HEK293 (cell line): ENCODE measurements around the gene TSHZ2.

Source experiments
- CTCF ChIA-PET: fragments of 350-600 bp; formaldehyde crosslinking; extraction: SDS; loops from one replicate; lab custom pipeline; 2021; ENCODE audit warnings: antibody characterized with exemption; lab: Yijun Ruan, JAX
- POLR2A ChIA-PET: fragments of 300-600 bp; formaldehyde crosslinking; extraction: SDS; loops from one replicate; lab custom pipeline; 2020; ENCODE audit warnings: antibody characterized with exemption, inconsistent platforms; lab: Yijun Ruan, JAX
- H3K27ac ChIP-seq: fragments of 200-500 bp; sonication (Bioruptor generic); 2 replicates; pipeline ENCODE4 v1.5.1; 2014; ENCODE audit warnings: low read depth, low read length, control low read depth, inconsistent platforms; ENCODE audit errors: extremely low read depth
- H3K36me3 ChIP-seq, 2 experiments: fragments of 200-500 bp in 1 of 2; sonication (Bioruptor generic) in 1 of 2; 1 replicate in 1 of 2; 2 replicates in 1 of 2; pipeline ENCODE4 v1.5.1; 2014 to 2017; ENCODE audit warnings: inconsistent platforms in 2 of 2, low read length in 2 of 2; ENCODE audit not compliant: control insufficient read depth in 2 of 2, insufficient read depth in 1 of 2
- H3K4me1 ChIP-seq: fragments of 200-500 bp; sonication (Bioruptor generic); 2 replicates; pipeline ENCODE4 v1.5.1; 2014; ENCODE audit warnings: mild to moderate bottlenecking, low read length, inconsistent platforms; ENCODE audit not compliant: control insufficient read depth, insufficient read depth
- H3K4me3 ChIP-seq: 2 replicates; pipeline ENCODE4 v1.5.1; 2011; ENCODE audit warnings: low read depth, mild to moderate bottlenecking, control low read depth, low read length, moderate library complexity
- H3K9me3 ChIP-seq: fragments of 200-500 bp; sonication (Bioruptor generic); 2 replicates; pipeline ENCODE4 v1.5.1; 2014; ENCODE audit warnings: low read depth, low read length, inconsistent platforms; ENCODE audit not compliant: control insufficient read depth, insufficient read depth
- GFI1B ChIP-seq: fragments of 450-650 bp; formaldehyde crosslinking; IDR thresholded peaks from 2 replicates; pipeline ENCODE4 v1.5.1; 2016; ENCODE audit warnings: missing biosample characterization, missing genetic modification characterization
- MYNN ChIP-seq: fragments of 450-650 bp; formaldehyde crosslinking; IDR thresholded peaks from 2 replicates; pipeline ENCODE4 v1.5.1; 2016; ENCODE audit warnings: missing biosample characterization, missing genetic modification characterization, borderline replicate concordance
- OSR2 ChIP-seq: fragments of 450-650 bp; formaldehyde crosslinking; IDR thresholded peaks from 2 replicates; pipeline ENCODE4 v1.5.1; 2016; ENCODE audit warnings: missing biosample characterization, missing genetic modification characterization
- SP3 ChIP-seq: fragments of 450-650 bp; formaldehyde crosslinking; IDR thresholded peaks from 2 replicates; pipeline ENCODE4 v1.5.1; 2016; ENCODE audit warnings: missing biosample characterization, missing genetic modification characterization
- ZBTB17 ChIP-seq: fragments of 450-650 bp; formaldehyde crosslinking; IDR thresholded peaks from 2 replicates; pipeline ENCODE4 v1.5.1; 2016; ENCODE audit warnings: missing biosample characterization, missing genetic modification characterization
- ZBTB20 ChIP-seq: fragments of 450-650 bp; formaldehyde crosslinking; IDR thresholded peaks from 2 replicates; pipeline ENCODE4 v1.5.1; 2016; ENCODE audit warnings: missing biosample characterization, missing genetic modification characterization
- ZFP3 ChIP-seq: fragments of 450-650 bp; formaldehyde crosslinking; IDR thresholded peaks from 2 replicates; pipeline ENCODE4 v1.5.1; 2016; ENCODE audit warnings: low read depth, missing biosample characterization, missing genetic modification characterization
- ZIC2 ChIP-seq: fragments of 450-650 bp; formaldehyde crosslinking; IDR thresholded peaks from 2 replicates; pipeline ENCODE4 v1.5.1; 2016; ENCODE audit warnings: missing biosample characterization, missing genetic modification characterization
- ZNF19 ChIP-seq: fragments of 450-650 bp; formaldehyde crosslinking; IDR thresholded peaks from 2 replicates; pipeline ENCODE4; 2016; ENCODE audit warnings: missing biosample characterization, missing genetic modification characterization, low read depth
- ZNF214 ChIP-seq: fragments of 450-650 bp; formaldehyde crosslinking; IDR thresholded peaks from 2 replicates; pipeline ENCODE4 v1.5.1; 2017; ENCODE audit warnings: missing biosample characterization, mild to moderate bottlenecking, missing genetic modification characterization, borderline replicate concordance
- ZNF292 ChIP-seq: fragments of 450-650 bp; formaldehyde crosslinking; IDR thresholded peaks from 2 replicates; pipeline ENCODE4 v1.5.1; 2016; ENCODE audit warnings: low read depth, missing biosample characterization, missing genetic modification characterization, borderline replicate concordance
- ZNF350 ChIP-seq: fragments of 450-650 bp; formaldehyde crosslinking; IDR thresholded peaks from 2 replicates; pipeline ENCODE4 v1.5.0; 2017; ENCODE audit warnings: missing biosample characterization, mild to moderate bottlenecking, missing genetic modification characterization
- ZNF423 ChIP-seq: fragments of 450-650 bp; formaldehyde crosslinking; IDR thresholded peaks from 2 replicates; pipeline ENCODE4 v1.5.1; 2016; ENCODE audit warnings: missing biosample characterization, missing genetic modification characterization
- ZNF426 ChIP-seq: fragments of 450-650 bp; formaldehyde crosslinking; IDR thresholded peaks from 2 replicates; pipeline ENCODE4 v1.5.1; 2017; ENCODE audit warnings: missing biosample characterization, missing genetic modification characterization, mild to moderate bottlenecking, inconsistent platforms, moderate library complexity
- ZNF530 ChIP-seq: fragments of 450-650 bp; formaldehyde crosslinking; IDR thresholded peaks from 2 replicates; pipeline ENCODE4 v1.5.1; 2016; ENCODE audit warnings: low read depth, missing biosample characterization, missing genetic modification characterization
- ZNF610 ChIP-seq: fragments of 450-650 bp; formaldehyde crosslinking; IDR thresholded peaks from 2 replicates; pipeline ENCODE4 v1.5.1; 2016; ENCODE audit warnings: missing biosample characterization, missing genetic modification characterization, borderline replicate concordance
- ZNF843 ChIP-seq: fragments of 450-650 bp; formaldehyde crosslinking; IDR thresholded peaks from 2 replicates; pipeline ENCODE4 v1.5.1; 2016; ENCODE audit warnings: missing biosample characterization, missing genetic modification characterization
- TF ChIP-seq, protein P1 (sequence below): fragments of 450-650 bp; formaldehyde crosslinking; IDR thresholded peaks from 2 replicates; pipeline ENCODE4 v1.5.1; 2016; ENCODE audit warnings: missing biosample characterization, missing genetic modification characterization, borderline replicate concordance
- TF ChIP-seq, protein P2 (sequence below): fragments of 450-650 bp; formaldehyde crosslinking; IDR thresholded peaks from 2 replicates; pipeline ENCODE4 v1.5.1; 2016; ENCODE audit warnings: missing biosample characterization, missing genetic modification characterization, borderline replicate concordance
- TF ChIP-seq, protein P3 (sequence below): fragments of 450-650 bp; formaldehyde crosslinking; IDR thresholded peaks from 2 replicates; pipeline ENCODE4 v1.5.1; 2016; ENCODE audit warnings: missing biosample characterization, missing genetic modification characterization

TSHZ2 gene

DNA sequence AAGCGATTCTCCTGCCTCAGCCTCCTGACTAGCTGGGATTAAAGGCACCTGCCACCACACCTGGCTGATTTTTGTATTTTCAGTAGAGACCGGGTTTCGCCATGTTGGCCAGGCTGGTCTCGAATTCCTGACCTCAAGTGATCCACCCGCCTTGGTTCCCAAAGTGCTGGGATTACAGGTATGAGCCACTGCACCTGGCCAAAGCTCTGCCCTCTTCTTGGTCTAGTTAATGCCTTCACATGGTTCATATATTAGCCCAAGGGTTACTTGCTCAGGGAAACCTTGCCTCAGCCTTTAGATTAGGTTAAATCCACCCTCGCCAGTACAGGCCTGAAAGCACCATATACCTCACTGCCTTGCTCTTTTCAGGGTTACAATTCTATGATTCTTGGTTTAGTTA, 26.1 kb downstream of the TSHZ2 start (continued):
- TF ChIP-seq, protein P1, sequence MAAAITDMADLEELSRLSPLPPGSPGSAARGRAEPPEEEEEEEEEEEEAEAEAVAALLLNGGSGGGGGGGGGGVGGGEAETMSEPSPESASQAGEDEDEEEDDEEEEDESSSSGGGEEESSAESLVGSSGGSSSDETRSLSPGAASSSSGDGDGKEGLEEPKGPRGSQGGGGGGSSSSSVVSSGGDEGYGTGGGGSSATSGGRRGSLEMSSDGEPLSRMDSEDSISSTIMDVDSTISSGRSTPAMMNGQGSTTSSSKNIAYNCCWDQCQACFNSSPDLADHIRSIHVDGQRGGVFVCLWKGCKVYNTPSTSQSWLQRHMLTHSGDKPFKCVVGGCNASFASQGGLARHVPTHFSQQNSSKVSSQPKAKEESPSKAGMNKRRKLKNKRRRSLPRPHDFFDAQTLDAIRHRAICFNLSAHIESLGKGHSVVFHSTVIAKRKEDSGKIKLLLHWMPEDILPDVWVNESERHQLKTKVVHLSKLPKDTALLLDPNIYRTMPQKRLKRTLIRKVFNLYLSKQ (tag by site-specific recombination), result no peak
- TF ChIP-seq ZNF426 (tag by site-specific recombination) (no peak), ZFP3 (no peak)

DNA sequence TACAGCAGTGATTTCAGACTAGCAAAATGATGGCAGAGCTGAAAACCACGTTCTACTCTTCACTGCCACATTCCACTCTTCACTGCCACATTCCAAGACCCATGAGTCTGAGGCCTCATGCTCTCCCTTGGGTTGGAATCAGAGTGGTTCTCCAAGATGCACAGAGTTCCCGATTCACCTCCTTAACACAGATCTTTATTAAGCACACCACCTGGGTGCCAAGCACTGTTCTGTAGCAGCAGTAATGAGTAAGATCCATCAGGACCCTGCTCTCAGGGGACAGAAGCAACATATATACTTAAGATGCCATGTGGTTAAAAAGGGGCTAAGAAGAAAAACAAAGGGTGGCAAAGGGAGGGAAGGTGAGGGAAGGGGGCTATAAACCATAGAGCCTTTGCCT, 26.9 kb downstream of the TSHZ2 start:
- H3K4me3 ChIP-seq, result no peak overlapping the region
- H3K9me3 ChIP-seq, result no peaks in the 10 kb centered on the region
- H3K36me3 ChIP-seq, result no peaks in the 10 kb centered on the region
- H3K4me1 ChIP-seq, result no peaks in the 10 kb centered on the region; the same call in 1 of the 2 replicates
- CTCF ChIA-PET, result no interaction called here
- H3K27ac ChIP-seq, result no peak overlapping the region
- POLR2A ChIA-PET, result no interaction called here
- TF ChIP-seq, protein P2, sequence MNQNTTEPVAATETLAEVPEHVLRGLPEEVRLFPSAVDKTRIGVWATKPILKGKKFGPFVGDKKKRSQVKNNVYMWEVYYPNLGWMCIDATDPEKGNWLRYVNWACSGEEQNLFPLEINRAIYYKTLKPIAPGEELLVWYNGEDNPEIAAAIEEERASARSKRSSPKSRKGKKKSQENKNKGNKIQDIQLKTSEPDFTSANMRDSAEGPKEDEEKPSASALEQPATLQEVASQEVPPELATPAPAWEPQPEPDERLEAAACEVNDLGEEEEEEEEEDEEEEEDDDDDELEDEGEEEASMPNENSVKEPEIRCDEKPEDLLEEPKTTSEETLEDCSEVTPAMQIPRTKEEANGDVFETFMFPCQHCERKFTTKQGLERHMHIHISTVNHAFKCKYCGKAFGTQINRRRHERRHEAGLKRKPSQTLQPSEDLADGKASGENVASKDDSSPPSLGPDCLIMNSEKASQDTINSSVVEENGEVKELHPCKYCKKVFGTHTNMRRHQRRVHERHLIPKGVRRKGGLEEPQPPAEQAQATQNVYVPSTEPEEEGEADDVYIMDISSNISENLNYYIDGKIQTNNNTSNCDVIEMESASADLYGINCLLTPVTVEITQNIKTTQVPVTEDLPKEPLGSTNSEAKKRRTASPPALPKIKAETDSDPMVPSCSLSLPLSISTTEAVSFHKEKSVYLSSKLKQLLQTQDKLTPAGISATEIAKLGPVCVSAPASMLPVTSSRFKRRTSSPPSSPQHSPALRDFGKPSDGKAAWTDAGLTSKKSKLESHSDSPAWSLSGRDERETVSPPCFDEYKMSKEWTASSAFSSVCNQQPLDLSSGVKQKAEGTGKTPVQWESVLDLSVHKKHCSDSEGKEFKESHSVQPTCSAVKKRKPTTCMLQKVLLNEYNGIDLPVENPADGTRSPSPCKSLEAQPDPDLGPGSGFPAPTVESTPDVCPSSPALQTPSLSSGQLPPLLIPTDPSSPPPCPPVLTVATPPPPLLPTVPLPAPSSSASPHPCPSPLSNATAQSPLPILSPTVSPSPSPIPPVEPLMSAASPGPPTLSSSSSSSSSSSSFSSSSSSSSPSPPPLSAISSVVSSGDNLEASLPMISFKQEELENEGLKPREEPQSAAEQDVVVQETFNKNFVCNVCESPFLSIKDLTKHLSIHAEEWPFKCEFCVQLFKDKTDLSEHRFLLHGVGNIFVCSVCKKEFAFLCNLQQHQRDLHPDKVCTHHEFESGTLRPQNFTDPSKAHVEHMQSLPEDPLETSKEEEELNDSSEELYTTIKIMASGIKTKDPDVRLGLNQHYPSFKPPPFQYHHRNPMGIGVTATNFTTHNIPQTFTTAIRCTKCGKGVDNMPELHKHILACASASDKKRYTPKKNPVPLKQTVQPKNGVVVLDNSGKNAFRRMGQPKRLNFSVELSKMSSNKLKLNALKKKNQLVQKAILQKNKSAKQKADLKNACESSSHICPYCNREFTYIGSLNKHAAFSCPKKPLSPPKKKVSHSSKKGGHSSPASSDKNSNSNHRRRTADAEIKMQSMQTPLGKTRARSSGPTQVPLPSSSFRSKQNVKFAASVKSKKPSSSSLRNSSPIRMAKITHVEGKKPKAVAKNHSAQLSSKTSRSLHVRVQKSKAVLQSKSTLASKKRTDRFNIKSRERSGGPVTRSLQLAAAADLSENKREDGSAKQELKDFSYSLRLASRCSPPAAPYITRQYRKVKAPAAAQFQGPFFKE (tag by site-specific recombination), result no peak
- TF ChIP-seq ZNF214 (tag by site-specific recombination) (no peak), ZNF350 (tag by site-specific recombination) (no peak), ZNF19 (tag by site-specific recombination) (no peak)

GRCh38 chr20:53001498-53002301, 29.5 kb downstream of the TSHZ2 start:
- no peak for TF ChIP-seq ZNF530 (tag by site-specific recombination)
- Histone ChIP-seq H3K9me3 (no peaks in the 10 kb centered on the region), H3K36me3 (no peaks in the 10 kb centered on the region), H3K4me3 (no peak overlapping the region), H3K4me1 (no peaks in the 10 kb centered on the region; the same call in 1 of the 2 replicates), H3K27ac (no peak overlapping the region)
- ChIA-PET CTCF (interaction anchor here (0.6 to 1.0 kb wide), 2 partner anchors 9 to 573 kb away, joined by 3 read pairs; no protein-coding TSS in a partner anchor), POLR2A (no interaction called here)

- no peaks in the 10 kb centered on the region for H3K36me3 ChIP-seq
- H3K4me1 ChIP-seq, result no peaks in the 10 kb centered on the region; the same call in 1 of the 2 replicates
- H3K4me3 ChIP-seq, result no peak overlapping the region
- CTCF ChIA-PET, result no interaction called here
- POLR2A ChIA-PET, result no interaction called here
- H3K27ac ChIP-seq, result no peak overlapping the region
- TF ChIP-seq GFI1B (tag by site-specific recombination) (no peak), MYNN (tag by site-specific recombination) (no peak), ZNF610 (tag by site-specific recombination) (no peak), SP3 (tag by site-specific recombination) (no peak), ZIC2 (tag by site-specific recombination) (no peak), ZBTB17 (tag by site-specific recombination) (no peak), ZNF423 (no peak), ZBTB20 (no peak), ZNF292 (no peak), ZNF426 (tag by site-specific recombination) (no peak), ZNF843 (tag by site-specific recombination) (no peak), OSR2 (tag by site-specific recombination) (no peak)
- TF ChIP-seq, protein P3, sequence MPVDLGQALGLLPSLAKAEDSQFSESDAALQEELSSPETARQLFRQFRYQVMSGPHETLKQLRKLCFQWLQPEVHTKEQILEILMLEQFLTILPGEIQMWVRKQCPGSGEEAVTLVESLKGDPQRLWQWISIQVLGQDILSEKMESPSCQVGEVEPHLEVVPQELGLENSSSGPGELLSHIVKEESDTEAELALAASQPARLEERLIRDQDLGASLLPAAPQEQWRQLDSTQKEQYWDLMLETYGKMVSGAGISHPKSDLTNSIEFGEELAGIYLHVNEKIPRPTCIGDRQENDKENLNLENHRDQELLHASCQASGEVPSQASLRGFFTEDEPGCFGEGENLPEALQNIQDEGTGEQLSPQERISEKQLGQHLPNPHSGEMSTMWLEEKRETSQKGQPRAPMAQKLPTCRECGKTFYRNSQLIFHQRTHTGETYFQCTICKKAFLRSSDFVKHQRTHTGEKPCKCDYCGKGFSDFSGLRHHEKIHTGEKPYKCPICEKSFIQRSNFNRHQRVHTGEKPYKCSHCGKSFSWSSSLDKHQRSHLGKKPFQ (tag by site-specific recombination), result no peak
- no peaks in the 10 kb centered on the region for H3K9me3 ChIP-seq
These were observed 30.6 kb downstream of the TSHZ2 start for GRCh38 chr20:53002786-53003185.
